ENCODE results near the gene ZNF280B. TPM values are rescaled to one million over a fixed set of nuclear protein-coding genes. Genes with fewer than 3 reads are reported as not detected.

Gene ZNF280B, protein sequence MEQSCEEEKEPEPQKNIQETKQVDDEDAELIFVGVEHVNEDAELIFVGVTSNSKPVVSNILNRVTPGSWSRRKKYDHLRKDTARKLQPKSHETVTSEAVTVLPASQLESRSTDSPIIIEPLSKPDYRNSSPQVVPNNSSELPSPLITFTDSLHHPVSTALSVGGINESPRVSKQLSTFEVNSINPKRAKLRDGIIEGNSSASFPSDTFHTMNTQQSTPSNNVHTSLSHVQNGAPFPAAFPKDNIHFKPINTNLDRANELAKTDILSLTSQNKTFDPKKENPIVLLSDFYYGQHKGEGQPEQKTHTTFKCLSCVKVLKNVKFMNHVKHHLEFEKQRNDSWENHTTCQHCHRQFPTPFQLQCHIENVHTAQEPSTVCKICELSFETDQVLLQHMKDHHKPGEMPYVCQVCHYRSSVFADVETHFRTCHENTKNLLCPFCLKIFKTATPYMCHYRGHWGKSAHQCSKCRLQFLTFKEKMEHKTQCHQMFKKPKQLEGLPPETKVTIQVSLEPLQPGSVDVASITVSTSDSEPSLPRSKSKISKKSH
- total RNA-seq (2022) (not detected in 2 replicates), Bru-seq, nascent RNA (not detected), BruChase-seq, experiment 1, labeled RNA remaining after a 6-hour chase (not detected), BruChase-seq, experiment 2, labeled RNA remaining after a 2-hour chase (not detected)
- long read RNA-seq, result 0 reads

DNA sequence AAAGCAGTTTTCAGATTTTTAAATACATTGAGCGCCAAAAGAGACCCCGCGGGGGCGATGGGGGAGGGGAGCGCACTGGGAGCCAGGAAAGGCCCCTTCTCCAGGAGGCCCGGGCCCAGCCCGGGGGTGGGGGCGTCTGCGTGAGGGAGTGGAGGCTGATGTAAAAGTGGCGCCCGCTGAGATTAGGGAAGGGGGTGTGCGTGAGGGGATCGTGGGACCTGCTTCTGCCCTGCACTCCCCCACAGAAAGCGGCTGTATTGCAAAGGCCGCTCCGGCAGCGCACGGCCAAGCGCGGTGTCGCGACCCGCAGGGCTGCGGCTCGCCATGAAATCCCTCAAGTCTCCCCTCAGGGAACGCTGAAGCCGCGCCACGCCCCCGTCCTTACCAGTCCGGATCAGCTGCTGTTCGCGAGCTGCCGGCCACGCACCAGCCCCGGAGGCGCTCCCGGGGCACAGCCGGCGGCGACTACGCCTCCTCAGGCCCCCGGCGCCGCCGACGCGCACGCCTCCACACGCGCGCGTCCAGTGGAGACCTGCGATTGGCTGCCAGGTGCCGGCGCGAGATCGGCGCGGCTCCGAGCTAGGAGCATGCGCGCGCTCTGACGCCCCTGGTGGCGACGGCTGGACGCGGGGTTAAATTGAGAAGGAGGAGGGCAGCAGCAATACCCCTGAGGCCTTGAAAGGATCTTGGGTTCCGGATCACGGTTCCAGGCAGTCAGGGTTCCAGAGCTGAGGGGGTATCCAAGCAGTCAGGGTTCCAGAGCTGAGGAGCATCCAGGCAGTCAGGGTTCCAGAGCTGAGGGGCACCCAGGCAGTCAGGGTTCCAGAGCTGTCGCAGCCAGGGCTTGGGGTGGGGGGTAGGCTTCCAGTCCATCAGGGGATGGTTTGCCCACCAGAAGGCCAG is at the start of gene ZNF280B:
TSS of gene ZNF280B (minus strand) at position 469 of the 903 bp plus-strand sequence. CDS start 19,344 bp downstream, outside the sequence.
- Mint-ChIP-seq H3K4me3 (ENCODE audit: unreplicated experiment) (no peak within 1 kb of the TSS), H3K4me1 (ENCODE audit: insufficient read depth, unreplicated experiment) (no peaks in the 10 kb centered on the region), H3K36me3 (ENCODE audit: insufficient read depth, unreplicated experiment) (no peaks in the 10 kb centered on the region), H3K27me3 (ENCODE audit: insufficient read depth, unreplicated experiment) (peaks cover 60% of the 10 kb centered on the region), H3K27ac (ENCODE audit: low read depth, unreplicated experiment) (no peak within 1 kb of the TSS), H3K9me3 (ENCODE audit: unreplicated experiment) (peaks cover 12% of the 10 kb centered on the region)
- TF ChIP-seq, protein P1, sequence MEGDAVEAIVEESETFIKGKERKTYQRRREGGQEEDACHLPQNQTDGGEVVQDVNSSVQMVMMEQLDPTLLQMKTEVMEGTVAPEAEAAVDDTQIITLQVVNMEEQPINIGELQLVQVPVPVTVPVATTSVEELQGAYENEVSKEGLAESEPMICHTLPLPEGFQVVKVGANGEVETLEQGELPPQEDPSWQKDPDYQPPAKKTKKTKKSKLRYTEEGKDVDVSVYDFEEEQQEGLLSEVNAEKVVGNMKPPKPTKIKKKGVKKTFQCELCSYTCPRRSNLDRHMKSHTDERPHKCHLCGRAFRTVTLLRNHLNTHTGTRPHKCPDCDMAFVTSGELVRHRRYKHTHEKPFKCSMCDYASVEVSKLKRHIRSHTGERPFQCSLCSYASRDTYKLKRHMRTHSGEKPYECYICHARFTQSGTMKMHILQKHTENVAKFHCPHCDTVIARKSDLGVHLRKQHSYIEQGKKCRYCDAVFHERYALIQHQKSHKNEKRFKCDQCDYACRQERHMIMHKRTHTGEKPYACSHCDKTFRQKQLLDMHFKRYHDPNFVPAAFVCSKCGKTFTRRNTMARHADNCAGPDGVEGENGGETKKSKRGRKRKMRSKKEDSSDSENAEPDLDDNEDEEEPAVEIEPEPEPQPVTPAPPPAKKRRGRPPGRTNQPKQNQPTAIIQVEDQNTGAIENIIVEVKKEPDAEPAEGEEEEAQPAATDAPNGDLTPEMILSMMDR (IDR thresholded peaks at IDR 0.05; ENCODE audit: unreplicated experiment), result no peak
- DNase-seq (ENCODE audit: unreplicated experiment), result no peak
- ChIA-PET CTCF (no interaction called here), POLR2A (no interaction called here)
- no TSS peak for BruUV-seq (replicated peaks)
- intact Hi-C loops (cut with micrococcal nuclease), result no loop called here

DNA sequence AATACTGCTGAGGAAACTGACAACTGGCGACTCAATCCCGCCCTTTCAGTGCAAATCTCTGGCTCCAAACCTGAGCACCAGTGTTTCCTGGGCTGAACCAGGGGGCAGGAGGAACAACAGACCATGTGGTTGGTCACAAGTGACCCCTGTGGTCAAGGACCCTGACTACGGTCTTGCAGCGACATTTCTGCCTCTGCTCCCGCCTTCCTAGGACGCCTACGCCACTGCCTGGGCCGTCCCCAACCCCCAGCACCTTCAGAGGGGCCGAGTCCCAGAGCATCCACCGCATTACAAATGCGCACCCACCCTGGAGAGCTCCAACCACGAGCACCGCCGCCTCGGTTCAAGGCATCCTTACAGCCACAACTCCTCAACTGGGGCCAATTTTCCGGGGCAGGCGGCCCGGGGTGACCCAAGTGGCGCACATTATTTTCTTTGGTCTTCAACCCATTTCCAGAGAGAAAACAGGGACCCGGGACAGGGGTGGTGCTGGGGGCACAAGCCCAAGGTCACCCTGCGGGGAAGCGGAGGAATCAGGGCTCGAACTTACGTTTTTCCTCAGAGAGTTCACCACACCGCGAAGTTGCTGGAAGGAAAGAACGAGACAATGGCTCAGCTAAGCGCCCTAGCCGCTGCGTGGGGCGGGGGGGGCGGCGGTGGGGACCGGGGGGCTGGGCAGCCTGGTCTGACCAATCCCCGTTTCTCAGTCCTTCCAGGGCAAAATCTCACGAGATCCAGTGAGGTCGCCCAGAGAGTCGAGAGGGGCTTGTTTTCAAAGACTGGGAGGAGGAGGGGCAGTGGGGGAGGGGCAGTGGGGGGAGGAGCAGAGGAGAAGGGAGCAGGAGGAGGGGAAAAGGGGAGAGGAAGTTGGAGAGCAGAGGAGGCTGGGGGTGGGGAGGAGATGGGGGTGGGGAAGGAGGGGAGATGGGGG is 48.7 kb upstream of the ZNF280B start:
- Mint-ChIP-seq H3K27me3 (ENCODE audit: insufficient read depth, unreplicated experiment) (peaks cover 8% of the 10 kb centered on the region), H3K27ac (ENCODE audit: low read depth, unreplicated experiment) (no peak overlapping the region), H3K9me3 (ENCODE audit: unreplicated experiment) (no peaks in the 10 kb centered on the region), H3K4me3 (ENCODE audit: unreplicated experiment) (no peak overlapping the region), H3K4me1 (ENCODE audit: insufficient read depth, unreplicated experiment) (no peaks in the 10 kb centered on the region), H3K36me3 (ENCODE audit: insufficient read depth, unreplicated experiment) (no peaks in the 10 kb centered on the region)
- BruUV-seq (replicated peaks), result no TSS peak
- DNase-seq (ENCODE audit: unreplicated experiment), result no peak
- ChIA-PET CTCF (no interaction called here), POLR2A (no interaction called here)
- intact Hi-C loops (cut with micrococcal nuclease), result no loop called here
- TF ChIP-seq, protein P1 (IDR thresholded peaks at IDR 0.05; ENCODE audit: unreplicated experiment), result no peak

DNA sequence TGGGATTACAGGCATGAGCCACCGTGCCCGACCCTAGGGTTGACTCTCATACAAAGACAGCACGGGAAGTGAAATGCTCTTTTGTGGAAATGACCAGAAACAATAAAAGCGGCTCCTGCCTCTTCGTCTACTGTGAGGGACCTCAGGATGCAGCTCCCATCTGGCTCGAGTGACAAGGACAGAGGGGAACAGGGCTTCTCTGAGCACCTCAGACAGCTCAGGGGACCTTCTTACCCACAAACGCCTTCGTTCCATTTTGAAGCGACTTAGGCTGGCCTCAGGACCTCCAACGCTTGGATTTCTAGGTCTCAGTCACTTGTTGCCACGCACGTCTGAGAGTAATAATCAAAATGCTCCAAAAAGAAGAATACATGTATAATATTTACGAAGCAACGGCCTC is 48.0 kb upstream of the ZNF280B start:
- CTCF ChIA-PET, result no interaction called here
- Mint-ChIP-seq H3K4me3 (ENCODE audit: unreplicated experiment) (no peak overlapping the region), H3K9me3 (ENCODE audit: unreplicated experiment) (no peaks in the 10 kb centered on the region), H3K27me3 (ENCODE audit: insufficient read depth, unreplicated experiment) (peaks cover 10% of the 10 kb centered on the region), H3K4me1 (ENCODE audit: insufficient read depth, unreplicated experiment) (no peaks in the 10 kb centered on the region), H3K27ac (ENCODE audit: low read depth, unreplicated experiment) (no peak overlapping the region), H3K36me3 (ENCODE audit: insufficient read depth, unreplicated experiment) (no peaks in the 10 kb centered on the region)
- intact Hi-C loops (cut with micrococcal nuclease), result no loop called here
- BruUV-seq (replicated peaks), result no TSS peak
- POLR2A ChIA-PET, result no interaction called here
- TF ChIP-seq, protein P1 (IDR thresholded peaks at IDR 0.05; ENCODE audit: unreplicated experiment), result no peak
- no peak for DNase-seq (ENCODE audit: unreplicated experiment)

All from MCF 10A (cell line).